Neutrophil (primary cell): ENCODE data around the gene GRIPAP1.

Experiments used
- H3K27ac ChIP-seq: fragments of 200-600 bp; sonication (generic); 2 replicates; pipeline ENCODE4 v1.5.1; 2016; ENCODE audit warnings: mild to moderate bottlenecking, moderate library complexity
- H3K27me3 ChIP-seq: fragments of 200-600 bp; sonication (generic); 2 replicates; pipeline ENCODE4 v1.6.0; 2016; ENCODE audit warnings: mild to moderate bottlenecking
- H3K36me3 ChIP-seq: fragments of 200-600 bp; sonication (generic); 2 replicates; pipeline ENCODE4 v1.5.1; 2017
- H3K4me1 ChIP-seq, 2 experiments: fragments of 200-600 bp in 1 of 2; sonication (generic) in 1 of 2; 1 replicate in 1 of 2; 2 replicates in 1 of 2; pipeline versions ENCODE4 v1.5.1 to v1.6.1; 2013 to 2016; ENCODE audit warnings: low read depth in 1 of 2, low read length in 1 of 2, mild to moderate bottlenecking in 1 of 2, moderate library complexity in 1 of 2; ENCODE audit not compliant: control insufficient read depth in 1 of 2, insufficient read depth in 1 of 2
- H3K4me3 ChIP-seq, 2 experiments: fragments of 200-600 bp in 1 of 2; sonication (generic) in 1 of 2; 1 replicate in 1 of 2; 2 replicates in 1 of 2; pipeline ENCODE4 v1.5.1; 2013 to 2016; ENCODE audit warnings: low read depth in 1 of 2, low read length in 1 of 2, mild to moderate bottlenecking in 1 of 2, moderate library complexity in 1 of 2
- H3K9me3 ChIP-seq: fragments of 200-600 bp; sonication (generic); 2 replicates; pipeline ENCODE4 v1.5.1; 2016
- TF ChIP-seq, protein P1 (sequence below): fragments of 200-600 bp; sonication (generic); IDR thresholded peaks from 2 replicates; pipeline ENCODE4 v1.5.1; 2016; ENCODE audit warnings: antibody characterized with exemption

Gene GRIPAP1

DNA sequence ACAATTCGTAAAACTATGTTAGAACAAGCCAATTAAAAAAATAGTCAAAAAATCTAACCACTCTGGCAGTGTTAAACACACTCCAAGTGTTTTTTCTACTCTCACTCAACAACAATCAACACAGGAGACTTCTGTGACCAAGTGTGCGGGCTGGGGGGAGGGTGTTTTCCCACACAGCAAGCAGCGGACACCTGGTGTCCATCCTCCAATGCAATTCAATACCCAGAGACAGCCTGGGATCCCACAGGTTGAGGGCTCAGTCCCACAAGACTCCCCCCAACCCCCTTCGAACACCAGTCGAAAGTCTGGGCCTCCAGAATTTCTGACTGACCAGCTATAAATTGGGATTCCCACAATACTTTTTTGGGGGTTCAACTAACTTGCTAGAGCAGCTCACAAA is 74.9 kb downstream of the GRIPAP1 start:
- peaks cover 43% of the 10 kb centered on the region for H3K36me3 ChIP-seq

DNA sequence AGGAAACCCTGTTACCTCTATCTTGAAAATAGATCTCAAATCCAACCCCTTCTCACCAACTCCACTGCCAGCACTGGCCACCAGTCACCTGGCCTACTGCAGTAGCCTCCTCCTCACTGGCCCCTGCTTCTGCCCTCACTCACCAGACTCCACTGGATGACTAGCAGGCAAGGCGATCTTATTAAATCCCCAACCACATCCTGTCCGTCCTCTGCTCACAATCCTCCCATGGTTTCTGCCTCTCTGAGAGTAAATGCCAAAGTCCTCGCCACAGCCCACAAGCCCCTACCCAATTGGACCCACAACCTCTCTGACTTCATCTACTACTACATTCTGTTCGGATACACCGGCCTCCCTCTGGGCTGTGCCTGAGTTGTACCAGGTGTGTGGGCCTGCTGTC is 77.8 kb downstream of the GRIPAP1 start:
- Histone ChIP-seq H3K36me3 (peaks cover 48% of the 10 kb centered on the region), H3K27me3 (no peaks in the 10 kb centered on the region), H3K4me1 (peaks cover 8 to 19% of the 10 kb centered on the region in 2 experiments), H3K27ac (no peak overlapping the region), H3K4me3 (no peak overlapping the region), H3K9me3 (no peaks in the 10 kb centered on the region)
- TF ChIP-seq, protein P1, sequence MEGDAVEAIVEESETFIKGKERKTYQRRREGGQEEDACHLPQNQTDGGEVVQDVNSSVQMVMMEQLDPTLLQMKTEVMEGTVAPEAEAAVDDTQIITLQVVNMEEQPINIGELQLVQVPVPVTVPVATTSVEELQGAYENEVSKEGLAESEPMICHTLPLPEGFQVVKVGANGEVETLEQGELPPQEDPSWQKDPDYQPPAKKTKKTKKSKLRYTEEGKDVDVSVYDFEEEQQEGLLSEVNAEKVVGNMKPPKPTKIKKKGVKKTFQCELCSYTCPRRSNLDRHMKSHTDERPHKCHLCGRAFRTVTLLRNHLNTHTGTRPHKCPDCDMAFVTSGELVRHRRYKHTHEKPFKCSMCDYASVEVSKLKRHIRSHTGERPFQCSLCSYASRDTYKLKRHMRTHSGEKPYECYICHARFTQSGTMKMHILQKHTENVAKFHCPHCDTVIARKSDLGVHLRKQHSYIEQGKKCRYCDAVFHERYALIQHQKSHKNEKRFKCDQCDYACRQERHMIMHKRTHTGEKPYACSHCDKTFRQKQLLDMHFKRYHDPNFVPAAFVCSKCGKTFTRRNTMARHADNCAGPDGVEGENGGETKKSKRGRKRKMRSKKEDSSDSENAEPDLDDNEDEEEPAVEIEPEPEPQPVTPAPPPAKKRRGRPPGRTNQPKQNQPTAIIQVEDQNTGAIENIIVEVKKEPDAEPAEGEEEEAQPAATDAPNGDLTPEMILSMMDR = no peak

More for the DNA sequence above, 74.9 kb downstream of the GRIPAP1 start:
- no peaks in the 10 kb centered on the region for H3K9me3 ChIP-seq
- H3K4me3 ChIP-seq = no peak overlapping the region
- H3K27me3 ChIP-seq = no peaks in the 10 kb centered on the region
- no peaks in the 10 kb centered on the region for H3K4me1 ChIP-seq
- peak overlapping the region; percentile 10 for H3K27ac ChIP-seq
- TF ChIP-seq, protein P1 = no peak

DNA sequence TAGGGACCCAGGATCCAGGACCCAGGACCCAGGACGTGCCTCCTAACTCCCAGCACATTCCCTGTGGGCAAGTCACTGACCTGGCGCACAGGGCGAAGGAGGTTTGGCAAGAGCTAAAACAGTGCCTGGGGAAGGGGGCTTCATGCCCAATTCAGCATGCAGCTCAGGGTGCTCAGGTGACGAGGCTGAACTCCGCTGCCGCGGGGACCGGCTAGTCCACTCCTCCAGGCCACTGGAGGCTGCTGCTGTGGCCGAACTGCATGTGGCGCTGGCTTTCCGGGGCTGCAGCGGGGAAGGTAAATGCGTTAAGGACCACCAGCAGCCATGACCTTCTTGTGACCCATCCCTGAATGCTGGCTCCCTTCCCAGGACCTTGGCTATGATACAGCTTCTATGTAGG is 78.3 kb downstream of the GRIPAP1 start:
- no peak overlapping the region for H3K27ac ChIP-seq

More for the DNA sequence above, 78.3 kb downstream of the GRIPAP1 start:
- Histone ChIP-seq H3K4me3 (no peak overlapping the region), H3K36me3 (peaks cover 48% of the 10 kb centered on the region), H3K4me1 (peaks cover 8 to 19% of the 10 kb centered on the region in 2 experiments), H3K27me3 (no peaks in the 10 kb centered on the region), H3K9me3 (no peaks in the 10 kb centered on the region)
- TF ChIP-seq, protein P1 = no peak
